Mesodermal cell (in vitro differentiated cells): ENCODE data around the gene AP3D1.

ENCODE experiments used
- H3K27ac ChIP-seq: 2 replicates; pipeline ENCODE4 v1.7.0; 2013; ENCODE audit warnings: mild to moderate bottlenecking, low read depth, low read length, moderate library complexity; ENCODE audit not compliant: severe bottlenecking
- H3K36me3 ChIP-seq: 2 replicates; pipeline ENCODE4 v1.7.1; 2013; ENCODE audit warnings: mild to moderate bottlenecking, low read length, moderate library complexity; ENCODE audit not compliant: control insufficient read depth, insufficient read depth
- H3K4me1 ChIP-seq: one replicate; pipeline ENCODE4 v1.7.1; 2013; ENCODE audit warnings: mild to moderate bottlenecking, low read length; ENCODE audit not compliant: insufficient read depth, control insufficient read depth, poor library complexity, severe bottlenecking
- H3K4me3 ChIP-seq: 2 replicates; pipeline ENCODE4 v1.7.0; 2013; ENCODE audit warnings: low read length, control low read depth, mild to moderate bottlenecking; ENCODE audit not compliant: insufficient read depth, poor library complexity, severe bottlenecking; ENCODE audit errors: extremely low read depth
- H3K9me3 ChIP-seq: 2 replicates; pipeline ENCODE4 v1.7.1; 2013; ENCODE audit warnings: mild to moderate bottlenecking, low read length, moderate library complexity; ENCODE audit not compliant: control insufficient read depth
- WGBS, 2 experiments: methylation state at CpG; one replicate each; pipeline ENCODE4 v1.1.5; 2013; ENCODE audit warnings: missing lambda C conversion rate in 2 of 2; ENCODE audit not compliant: insufficient coverage in 2 of 2; 5-methylcytosine and 5-hydroxymethylcytosine counted together

Gene AP3D1

GRCh38 chr19:2103045-2103707, 48.2 kb downstream of the AP3D1 start:
- no peak overlapping the region for H3K27ac ChIP-seq
- H3K9me3 ChIP-seq = no peaks in the 10 kb centered on the region
- H3K4me3 ChIP-seq = no peak overlapping the region
- no peaks in the 10 kb centered on the region for H3K4me1 ChIP-seq
- H3K36me3 ChIP-seq = peaks cover 85% of the 10 kb centered on the region
- WGBS, 2 experiments = 93 to 97% methylated on average over 17 to 19 of the region's 20 CpGs

GRCh38 chr19:2101417-2102335, 49.7 kb downstream of the AP3D1 start:
- Histone ChIP-seq H3K4me1 (peaks cover 7% of the 10 kb centered on the region), H3K9me3 (no peaks in the 10 kb centered on the region), H3K36me3 (peaks cover 70% of the 10 kb centered on the region), H3K4me3 (no peak overlapping the region), H3K27ac (no peak overlapping the region)
- 96 to 97% methylated on average over 35 to 42 of the region's 45 CpGs for WGBS, 2 experiments

GRCh38 chr19:2100719-2101061, 50.7 kb downstream of the AP3D1 start:
- H3K36me3 ChIP-seq = peaks cover 60% of the 10 kb centered on the region
- H3K27ac ChIP-seq = no peak overlapping the region
- H3K9me3 ChIP-seq = no peaks in the 10 kb centered on the region
- peaks cover 7% of the 10 kb centered on the region for H3K4me1 ChIP-seq
- WGBS, 2 experiments = 94 to 99% methylated on average over 9 to 11 of the region's 11 CpGs
- H3K4me3 ChIP-seq = no peak overlapping the region

- H3K9me3 ChIP-seq = no peaks in the 10 kb centered on the region
- H3K36me3 ChIP-seq = peaks cover 55% of the 10 kb centered on the region
- peaks cover 7% of the 10 kb centered on the region for H3K4me1 ChIP-seq
- H3K27ac ChIP-seq = no peak overlapping the region
- H3K4me3 ChIP-seq = no peak overlapping the region
- WGBS, 2 experiments = 97% methylated on average over 36 to 39 of the region's 39 CpGs
These were observed 51.2 kb downstream of the AP3D1 start for GRCh38 chr19:2099937-2100718.

- peaks cover 16% of the 10 kb centered on the region for H3K4me1 ChIP-seq
- H3K36me3 ChIP-seq = peaks cover 44% of the 10 kb centered on the region
- no peaks in the 10 kb centered on the region for H3K9me3 ChIP-seq
- WGBS, 2 experiments = 88 to 94% methylated on average over 13 to 14 of the region's 16 CpGs
- no peak overlapping the region for H3K4me3 ChIP-seq
- H3K27ac ChIP-seq = no peak overlapping the region
These were observed 52.3 kb downstream of the AP3D1 start for GRCh38 chr19:2099054-2099501.

- WGBS, 2 experiments = 92 to 93% methylated on average over 23 of the region's 23 CpGs
- H3K9me3 ChIP-seq = no peaks in the 10 kb centered on the region
- H3K27ac ChIP-seq = no peak overlapping the region
- peaks cover 17% of the 10 kb centered on the region for H3K4me1 ChIP-seq
- no peak overlapping the region for H3K4me3 ChIP-seq
- peaks cover 40% of the 10 kb centered on the region for H3K36me3 ChIP-seq
These were observed 53.5 kb downstream of the AP3D1 start for GRCh38 chr19:2097886-2098327.

GRCh38 chr19:2097203-2097885, 54.0 kb downstream of the AP3D1 start:
- peak overlapping the region; percentile 59 for H3K27ac ChIP-seq
- peak overlapping the region; percentile 21 for H3K4me3 ChIP-seq
- peaks cover 17% of the 10 kb centered on the region for H3K4me1 ChIP-seq
- H3K36me3 ChIP-seq = peaks cover 42% of the 10 kb centered on the region
- H3K9me3 ChIP-seq = no peaks in the 10 kb centered on the region
- whole genome bisulfite sequencing, 2 experiments = 43 to 49% methylated on average over 28 to 29 of the region's 30 CpGs

- H3K4me1 ChIP-seq = peaks cover 17% of the 10 kb centered on the region
- H3K36me3 ChIP-seq = peaks cover 38% of the 10 kb centered on the region
- H3K9me3 ChIP-seq = no peaks in the 10 kb centered on the region
- 1 to 2% methylated on average over 32 to 46 of the region's 70 CpGs for WGBS, 2 experiments
- peak within 1 kb of the TSS; percentile 94 for H3K27ac ChIP-seq
- peak within 1 kb of the TSS; percentile 82 for H3K4me3 ChIP-seq
These were observed 54.7 kb downstream of the AP3D1 start, which contains the start of gene IZUMO4 for GRCh38 chr19:2096480-2097202. TSS of gene IZUMO4 (plus strand) at chr19:2096915. CDS start at chr19:2096946, 31 bp downstream.

- Histone ChIP-seq H3K27ac (peak within 1 kb of the TSS; percentile 94), H3K36me3 (peaks cover 32% of the 10 kb centered on the region), H3K9me3 (no peaks in the 10 kb centered on the region), H3K4me1 (peaks cover 17% of the 10 kb centered on the region), H3K4me3 (peak within 1 kb of the TSS; percentile 82)
- WGBS, 2 experiments = 0 to 2% methylated on average over 39 to 41 of the region's 56 CpGs
These were observed 55.3 kb downstream of the AP3D1 start, which contains the start of gene MOB3A for GRCh38 chr19:2096034-2096479. TSS of gene MOB3A (minus strand) at chr19:2096326. CDS start at chr19:2078560, 17,766 bp downstream.
